ENCODE results near the gene BPHL. TPM values are rescaled to one million over a fixed set of nuclear protein-coding genes. Genes with fewer than 3 reads are reported as not detected.

The BPHL gene
- polyA plus RNA-seq, 1 donor from 2014 or later = 74.9 TPM

- TF ChIP-seq EZH2 (IDR thresholded peaks at IDR 0.05; ENCODE audit: borderline replicate concordance, insufficient read depth, low read length, poor library complexity, severe bottlenecking) (no peak), RAD21 (conservative IDR thresholded peaks at IDR 0.05) (no peak), EP300 (conservative IDR thresholded peaks at IDR 0.05; ENCODE audit: poor library complexity, severe bottlenecking) (no peak), REST (IDR thresholded peaks at IDR 0.05; ENCODE audit: borderline replicate concordance) (no peak), SMC3 (conservative IDR thresholded peaks at IDR 0.05; ENCODE audit: poor library complexity) (no peak), TAF1 (IDR thresholded peaks at IDR 0.05; ENCODE audit: low read depth) (no peak), MXI1 (conservative IDR thresholded peaks at IDR 0.05; ENCODE audit: poor library complexity, severe bottlenecking) (no peak), CTCF (IDR thresholded peaks at IDR 0.05; ENCODE audit: poor library complexity, severe bottlenecking) (no peak), POLR2AphosphoS5 (IDR thresholded peaks at IDR 0.05) (no peak)
- Histone ChIP-seq H3K27ac (ENCODE audit: low read length) (no peak overlapping the region), H3K9ac (ENCODE audit: low read length) (no peak overlapping the region), H3K79me2 (replicated peaks; ENCODE audit: insufficient read depth, low read length) (no peaks in the 10 kb centered on the region), H4K20me1 (ENCODE audit: insufficient read depth) (no peaks in the 10 kb centered on the region), H3K9me2 (ENCODE audit: insufficient read depth, low read length) (no peaks in the 10 kb centered on the region), H3K9me3 (ENCODE audit: low read length) (no peaks in the 10 kb centered on the region), H3K4me3 (ENCODE audit: low read length) (no peak overlapping the region), H3K27me3 (ENCODE audit: insufficient read depth, low read depth, low read length) (no peaks in the 10 kb centered on the region), H3K4me2 (ENCODE audit: low read length) (no peak overlapping the region), H3K36me3 (ENCODE audit: insufficient read depth, low read length) (no peaks in the 10 kb centered on the region), H2AFZ (ENCODE audit: low read depth, low read length) (no peak overlapping the region), H3F3A (ENCODE audit: insufficient read depth, low read length, poor library complexity, severe bottlenecking) (no peaks in the 10 kb centered on the region)
These were observed 32.1 kb upstream of the BPHL start for GRCh38 chr6:3086282-3086946.

GRCh38 chr6:3088446-3088845, 30.1 kb upstream of the BPHL start:
- Histone ChIP-seq H3K27me3 (ENCODE audit: insufficient read depth, low read depth, low read length) (no peaks in the 10 kb centered on the region), H3K4me3 (ENCODE audit: low read length) (no peak overlapping the region), H4K20me1 (ENCODE audit: insufficient read depth) (no peaks in the 10 kb centered on the region), H2AFZ (ENCODE audit: low read depth, low read length) (no peak overlapping the region), H3K79me2 (replicated peaks; ENCODE audit: insufficient read depth, low read length) (no peaks in the 10 kb centered on the region), H3K9me3 (ENCODE audit: low read length) (no peaks in the 10 kb centered on the region), H3K27ac (ENCODE audit: low read length) (no peak overlapping the region), H3K4me2 (ENCODE audit: low read length) (no peak overlapping the region), H3K9ac (ENCODE audit: low read length) (no peak overlapping the region), H3K36me3 (ENCODE audit: insufficient read depth, low read length) (no peaks in the 10 kb centered on the region), H3K9me2 (ENCODE audit: insufficient read depth, low read length) (no peaks in the 10 kb centered on the region), H3F3A (ENCODE audit: insufficient read depth, low read length, poor library complexity, severe bottlenecking) (no peaks in the 10 kb centered on the region)
- TF ChIP-seq EZH2 (IDR thresholded peaks at IDR 0.05; ENCODE audit: borderline replicate concordance, insufficient read depth, low read length, poor library complexity, severe bottlenecking) (no peak), SMC3 (conservative IDR thresholded peaks at IDR 0.05; ENCODE audit: poor library complexity) (no peak), MXI1 (conservative IDR thresholded peaks at IDR 0.05; ENCODE audit: poor library complexity, severe bottlenecking) (no peak), REST (IDR thresholded peaks at IDR 0.05; ENCODE audit: borderline replicate concordance) (no peak), EP300 (conservative IDR thresholded peaks at IDR 0.05; ENCODE audit: poor library complexity, severe bottlenecking) (no peak), CTCF (IDR thresholded peaks at IDR 0.05; ENCODE audit: poor library complexity, severe bottlenecking) (no peak), TAF1 (IDR thresholded peaks at IDR 0.05; ENCODE audit: low read depth) (no peak), POLR2AphosphoS5 (IDR thresholded peaks at IDR 0.05) (no peak), RAD21 (conservative IDR thresholded peaks at IDR 0.05) (no peak)
